LNCaP clone FGC (cell line): Measurements from ENCODE around the gene ACBD3.
A peak's percentile ranks its signal among the peaks of the same experiment; 100 is the strongest.

Experiments
- DNase-seq: peaks from one replicate; pipeline ENCODE4 v3.0.0-alpha.2; 2011; ENCODE audit warnings: low read depth
- H3K4me3 ChIP-seq: 2 replicates; pipeline ENCODE4 v1.5.1; 2011; ENCODE audit warnings: mild to moderate bottlenecking, low read depth, low read length, control low read depth
- CTCF ChIP-seq: IDR thresholded peaks from 2 replicates; pipeline ENCODE4 v1.5.1; 2012; ENCODE audit warnings: mild to moderate bottlenecking; ENCODE audit not compliant: control insufficient read depth, insufficient read depth; ENCODE audit errors: extremely low read depth

ACBD3 gene

GRCh38 chr1:226185141-226186036 lies 1.2 kb downstream of the ACBD3 start:
- peak overlapping the region; percentile 91 for H3K4me3 ChIP-seq
- no peak for TF ChIP-seq CTCF
- DNase-seq = no peak

GRCh38 chr1:226181996-226182714 lies 4.4 kb downstream of the ACBD3 start:
- TF ChIP-seq CTCF = peak; percentile 38
- no peak overlapping the region for H3K4me3 ChIP-seq
- no peak for DNase-seq

GRCh38 chr1:226176870-226177269 lies 9.7 kb downstream of the ACBD3 start:
- DNase-seq = no peak
- no peak for TF ChIP-seq CTCF
- no peak overlapping the region for H3K4me3 ChIP-seq

- no peak for DNase-seq
- H3K4me3 ChIP-seq = no peak overlapping the region
- no peak for TF ChIP-seq CTCF
Measured at GRCh38 chr1:226172589-226172988, 14.0 kb downstream of the ACBD3 start.

- no peak overlapping the region for H3K4me3 ChIP-seq
- no peak for DNase-seq
- TF ChIP-seq CTCF = no peak
Measured at GRCh38 chr1:226166341-226166740, 20.2 kb downstream of the ACBD3 start.

- H3K4me3 ChIP-seq = no peak overlapping the region
- no peak for DNase-seq
- TF ChIP-seq CTCF = no peak
Measured at GRCh38 chr1:226164154-226164553, 22.4 kb downstream of the ACBD3 start.
